Suppressor macrophage treated with lipopolysaccharide for 1 hour (primary cell): ENCODE results near the gene EML1.
"Not testable (repeated sequence)": the region's sequence is repeated elsewhere in the genome, so short reads cannot be mapped to it uniquely, and the experiment has no call there.

Source experiments
- DNase-seq, 3 donors: peaks; one replicate each; pipeline ENCODE4 v3.0.0-alpha.2; 2020 to 2022

Gene EML1

DNA sequence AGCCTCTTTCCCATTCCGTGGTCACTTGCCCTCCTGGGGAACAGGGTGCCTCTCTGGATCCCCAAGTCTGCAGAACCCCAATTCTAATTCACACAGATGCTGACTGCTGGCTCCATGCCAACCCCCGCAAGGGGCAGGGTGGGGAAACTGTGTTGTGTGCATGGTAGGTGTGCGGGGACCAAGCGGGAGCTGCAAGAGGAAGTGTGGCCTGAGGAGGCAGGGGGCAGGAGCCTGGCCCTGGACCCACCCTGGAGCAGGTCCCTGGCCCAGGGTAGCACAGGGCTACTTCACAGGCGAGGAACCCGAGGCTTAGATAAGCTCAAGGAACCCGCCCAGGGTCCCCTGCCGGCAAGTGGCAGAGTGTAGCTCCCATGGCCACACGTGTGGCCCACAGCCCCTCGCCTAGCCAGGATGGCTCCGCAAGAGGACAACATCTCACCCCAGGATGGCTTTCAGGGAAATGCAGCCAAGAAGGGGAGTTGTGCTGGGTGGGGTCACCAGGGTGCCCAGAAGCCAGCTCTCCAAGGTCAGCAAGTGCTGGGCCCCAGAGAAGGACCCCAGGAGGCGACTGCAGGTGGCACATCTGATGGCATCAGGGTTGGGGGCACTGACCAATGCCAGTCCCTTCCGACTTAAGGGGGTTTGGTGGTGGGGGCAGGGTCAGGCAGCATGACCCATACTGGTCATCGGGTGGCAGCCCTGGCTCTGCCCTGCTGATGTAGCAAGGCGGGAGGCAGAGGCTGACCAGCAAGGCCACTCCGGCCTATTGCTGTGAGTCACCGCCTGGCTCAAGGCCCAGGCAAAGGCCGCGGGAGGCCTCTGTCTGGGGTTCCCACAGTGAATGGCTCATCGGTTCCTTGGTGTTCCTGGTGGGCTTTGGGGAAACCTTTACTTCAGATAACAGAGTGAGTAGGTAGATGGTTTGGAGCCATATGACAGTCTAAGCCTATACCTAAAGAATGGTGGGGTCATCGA lies 37.3 kb upstream of the EML1 start:
- DNase-seq, result peak; percentile 7 to 47 (median 39)

DNA sequence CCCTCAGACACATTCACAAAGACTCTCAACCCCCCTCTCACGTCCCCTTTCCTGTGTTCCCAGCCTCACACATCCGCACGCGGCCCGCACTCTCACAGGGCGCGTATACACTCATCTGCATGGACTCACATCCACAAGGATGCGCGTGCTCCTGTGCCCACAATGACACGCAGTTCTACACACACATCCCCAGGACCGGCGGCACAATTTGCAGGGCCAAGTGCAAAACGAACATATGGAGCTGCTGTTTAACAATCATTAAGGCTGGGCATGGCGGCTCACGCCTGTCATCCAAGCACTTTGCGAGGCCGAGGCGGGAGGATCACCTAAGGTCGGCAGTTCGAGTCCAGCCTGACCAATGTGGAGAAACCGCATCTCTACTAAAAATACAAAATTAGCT lies 36.4 kb upstream of the EML1 start:
- DNase-seq, result no peak

DNA sequence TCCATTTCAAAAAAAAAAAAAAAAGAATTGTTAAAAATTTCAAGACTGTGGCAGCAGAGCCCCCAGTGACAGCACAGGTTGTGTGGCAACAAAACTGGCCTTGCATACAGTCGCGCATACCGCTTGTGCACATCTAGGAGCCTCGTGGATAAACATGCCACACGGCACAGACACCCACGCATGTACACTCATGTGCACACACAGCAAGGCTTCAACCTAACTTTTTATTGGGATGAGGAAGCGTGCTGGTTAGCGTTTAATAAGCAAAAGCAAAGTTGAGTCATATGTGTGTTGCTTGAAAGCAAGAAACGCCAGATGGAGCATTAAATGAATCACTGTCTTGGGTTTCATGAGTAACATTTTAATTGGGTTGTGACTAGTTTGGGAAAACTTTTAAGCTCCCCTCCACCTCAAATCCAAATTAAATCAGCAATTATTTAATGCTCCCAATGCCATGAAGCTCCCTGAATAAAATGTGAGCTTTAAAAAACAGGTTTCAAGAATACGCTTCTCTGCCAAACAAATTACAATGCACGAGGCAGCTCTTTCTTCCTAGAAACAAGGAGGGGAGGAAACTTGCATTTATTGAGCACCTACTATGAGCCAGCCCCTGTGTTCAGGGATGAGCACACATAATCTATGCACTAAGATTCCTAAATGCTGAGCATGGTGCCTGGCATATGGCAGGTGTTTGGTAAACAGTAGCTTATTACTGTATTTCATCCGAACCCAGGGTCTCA lies 35.7 kb upstream of the EML1 start:
- peak; percentile 14 to 56 (median 17) for DNase-seq

DNA sequence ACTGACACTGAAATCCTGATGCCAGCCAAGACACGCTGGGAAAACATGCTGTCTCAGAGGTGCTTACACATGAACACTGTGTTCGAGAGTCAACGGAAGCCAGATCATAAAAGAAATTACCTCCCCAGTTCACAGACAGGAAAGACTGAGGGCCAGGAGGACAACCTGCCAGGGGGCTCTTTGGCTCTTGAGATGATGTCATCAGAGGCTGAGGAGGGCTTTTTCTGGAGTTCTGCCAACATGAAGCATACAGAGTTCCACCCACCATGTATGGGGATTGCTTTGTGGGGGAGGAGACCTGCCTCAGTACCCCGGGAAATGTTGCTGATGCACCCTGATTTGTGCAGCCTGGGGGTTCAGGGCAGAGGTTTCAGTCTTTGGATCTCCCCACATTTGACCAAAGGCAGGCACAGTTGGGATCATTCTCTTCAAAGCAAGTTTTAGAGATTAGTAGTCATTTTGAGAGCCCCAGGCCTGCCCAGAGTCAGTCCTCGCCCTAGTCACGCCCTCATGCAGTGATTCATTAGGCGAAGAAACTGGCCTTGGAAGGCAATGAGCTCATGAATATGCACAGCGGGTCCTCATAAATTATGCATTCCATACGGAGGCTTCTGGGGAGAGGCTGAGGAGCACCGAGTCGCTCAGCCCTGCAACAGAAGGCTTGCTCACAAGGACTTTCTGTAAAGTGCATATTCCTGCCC lies 34.9 kb upstream of the EML1 start:
- no peak for DNase-seq

DNA sequence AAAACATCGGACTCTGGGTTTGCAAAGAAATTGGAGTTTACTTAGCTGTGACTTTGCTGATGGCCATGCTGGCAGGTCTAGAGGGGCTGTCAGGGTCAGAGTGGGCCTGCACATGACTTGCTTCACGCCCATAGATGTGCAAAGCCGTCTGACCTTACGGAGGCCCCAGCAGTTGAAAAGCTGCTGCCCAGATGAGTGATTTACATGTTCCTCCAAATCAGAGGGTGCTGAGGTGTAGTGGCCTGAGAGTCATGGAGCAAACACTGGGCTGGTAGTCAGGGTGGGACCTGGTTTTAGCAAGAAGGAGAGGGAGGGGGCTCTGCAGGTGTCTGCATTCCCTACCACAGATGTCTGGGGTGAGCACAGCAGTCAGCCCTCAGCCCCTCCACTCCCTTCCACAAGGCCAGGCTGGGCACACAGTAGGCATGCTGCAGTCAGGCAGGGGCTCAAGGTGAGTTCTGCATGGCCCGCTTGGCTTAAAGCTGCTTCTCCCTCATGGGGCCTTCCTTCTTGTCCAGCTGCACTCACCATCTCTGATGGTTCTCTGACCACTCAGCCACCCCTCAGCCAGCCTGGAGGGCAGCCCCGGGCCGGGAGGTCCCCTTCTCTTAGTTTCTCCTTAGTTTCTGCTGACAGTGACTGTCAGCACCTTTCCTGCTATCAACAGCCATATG lies 34.2 kb upstream of the EML1 start:
- no peak for DNase-seq

DNA sequence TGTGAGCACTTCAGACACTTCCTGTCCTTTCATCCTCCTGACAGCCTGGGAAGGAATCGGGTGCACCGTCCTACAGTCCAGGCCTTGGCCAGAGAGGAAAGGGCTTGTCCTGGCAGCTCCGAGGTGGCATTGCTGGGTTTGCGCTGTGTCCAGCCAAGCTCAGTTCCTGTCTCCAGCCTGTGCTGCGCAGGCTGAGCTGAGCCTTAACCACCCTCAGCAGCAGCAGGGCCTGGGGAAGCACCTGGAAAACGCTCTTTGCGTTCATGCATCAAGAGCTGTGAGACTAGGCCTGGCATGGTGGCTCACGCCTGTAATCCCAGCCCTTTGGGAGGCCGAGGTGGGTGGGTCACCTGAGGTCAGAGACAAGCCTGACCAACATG lies 33.7 kb upstream of the EML1 start:
- no peak for DNase-seq

DNA sequence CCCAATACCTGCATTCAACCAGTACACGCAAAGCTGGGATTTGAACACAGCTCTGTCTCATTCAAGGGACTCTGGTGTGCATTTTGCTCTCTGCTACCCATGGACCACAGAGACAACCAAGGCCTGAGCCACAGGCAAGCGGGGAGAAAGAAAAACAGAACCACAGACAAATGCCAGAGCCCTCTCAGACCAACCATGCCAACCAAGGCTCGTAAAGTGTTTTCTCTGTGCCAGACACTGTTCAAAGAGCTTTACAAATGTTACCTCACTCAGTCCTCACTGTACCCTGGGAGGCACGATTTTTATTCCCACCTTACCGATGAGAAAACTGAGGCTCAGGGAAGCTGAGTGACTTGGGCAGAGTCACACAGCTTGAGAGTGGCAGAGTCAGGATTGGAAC lies 32.4 kb upstream of the EML1 start:
- DNase-seq, result no peak

DNA sequence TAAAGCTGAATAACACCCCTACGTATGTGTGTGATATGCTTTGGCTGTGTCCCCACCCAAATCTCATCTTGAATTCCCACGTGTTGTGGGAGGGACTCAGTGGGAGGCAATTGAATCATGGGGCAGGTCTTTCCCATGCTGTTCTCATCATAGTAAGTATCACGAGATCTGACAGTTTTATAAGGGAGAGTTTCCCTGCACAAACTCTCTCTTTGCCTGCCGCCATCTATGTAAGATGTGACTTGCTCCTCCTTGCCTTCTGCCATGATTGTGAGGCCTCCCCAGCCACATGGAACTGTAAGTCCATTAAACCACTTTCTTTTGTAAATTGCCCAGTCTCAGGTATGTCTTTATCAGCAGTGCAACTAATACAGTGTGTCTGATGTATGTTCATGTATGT lies 30.3 kb upstream of the EML1 start:
- DNase-seq, result not testable (repeated sequence)

DNA sequence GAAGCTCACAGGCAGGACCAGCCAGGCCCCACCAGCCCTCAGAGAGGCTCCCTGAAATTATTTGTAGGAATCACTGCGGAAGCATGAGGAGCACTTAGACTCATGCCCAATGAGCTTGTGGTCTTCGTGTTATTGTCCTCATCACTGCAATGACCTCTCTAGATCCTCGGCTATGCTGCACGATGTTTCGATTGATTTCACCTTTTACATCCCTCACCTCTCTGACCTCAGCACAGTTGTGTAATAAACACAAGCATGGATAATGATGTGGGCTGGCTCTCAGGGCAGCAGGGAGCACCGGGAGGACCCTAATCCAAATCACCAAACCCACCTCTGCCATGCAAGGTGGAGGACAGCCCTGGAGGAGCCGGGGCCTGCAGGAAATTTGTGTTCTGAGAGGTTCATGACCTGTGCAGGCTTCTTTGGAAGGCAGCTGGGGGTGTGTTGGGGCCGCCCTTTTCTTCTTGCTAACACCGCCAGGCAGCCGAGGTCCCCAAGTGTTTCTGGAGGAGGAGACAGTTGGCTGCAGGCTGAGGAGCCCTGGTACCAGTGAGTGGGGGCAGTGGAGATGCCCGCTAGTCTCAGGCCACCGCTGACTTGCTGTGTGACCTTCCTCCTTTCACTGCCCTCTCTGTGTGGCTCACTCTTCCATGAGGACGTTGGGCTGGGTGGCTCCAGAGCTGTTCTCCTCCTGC lies 29.5 kb upstream of the EML1 start:
- no peak for DNase-seq

DNA sequence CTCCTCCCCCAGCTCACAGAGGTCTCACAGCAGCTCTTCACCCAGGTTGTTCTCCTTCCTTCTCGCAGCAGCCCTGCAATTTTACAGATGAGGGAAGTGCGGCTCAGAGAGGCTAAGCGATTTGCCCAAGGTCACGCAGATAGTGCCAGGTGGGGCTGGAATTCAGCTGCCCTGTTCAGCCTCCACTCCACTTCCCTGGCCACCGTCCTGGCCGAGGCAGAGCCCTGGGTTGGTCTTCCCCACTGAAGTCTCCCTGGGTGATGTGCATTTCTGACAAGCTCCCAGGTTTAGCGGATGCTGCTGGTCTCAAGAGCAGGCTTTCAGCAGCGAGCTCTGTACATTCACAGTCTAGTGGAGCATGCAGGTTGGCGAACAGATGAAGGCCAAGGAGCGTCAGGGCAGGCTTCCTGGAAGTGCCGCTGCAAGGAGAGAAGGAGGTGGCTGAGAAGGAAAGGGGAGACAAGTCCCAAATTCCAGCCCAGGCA lies 28.9 kb upstream of the EML1 start:
- no peak for DNase-seq

DNA sequence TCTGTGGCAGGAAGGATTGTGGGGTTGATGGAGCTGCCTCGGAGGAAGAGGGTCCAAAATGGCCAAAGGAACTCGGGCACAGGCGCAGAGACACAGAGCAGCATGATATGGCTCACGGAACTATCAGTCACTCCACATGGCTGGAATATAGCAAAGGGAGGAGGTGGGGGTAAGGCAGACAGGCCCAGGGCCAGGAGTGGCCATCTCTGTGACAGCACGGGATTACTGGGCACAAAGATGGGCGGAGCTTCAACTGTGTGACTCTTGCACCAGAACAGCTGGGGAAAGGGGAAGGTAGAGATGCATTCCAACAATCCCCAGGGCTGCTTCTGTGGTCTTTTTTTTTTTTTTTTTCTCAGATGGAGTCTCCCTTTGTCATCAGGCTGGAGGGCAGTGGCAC lies 24.8 kb upstream of the EML1 start:
- DNase-seq, result no peak

DNA sequence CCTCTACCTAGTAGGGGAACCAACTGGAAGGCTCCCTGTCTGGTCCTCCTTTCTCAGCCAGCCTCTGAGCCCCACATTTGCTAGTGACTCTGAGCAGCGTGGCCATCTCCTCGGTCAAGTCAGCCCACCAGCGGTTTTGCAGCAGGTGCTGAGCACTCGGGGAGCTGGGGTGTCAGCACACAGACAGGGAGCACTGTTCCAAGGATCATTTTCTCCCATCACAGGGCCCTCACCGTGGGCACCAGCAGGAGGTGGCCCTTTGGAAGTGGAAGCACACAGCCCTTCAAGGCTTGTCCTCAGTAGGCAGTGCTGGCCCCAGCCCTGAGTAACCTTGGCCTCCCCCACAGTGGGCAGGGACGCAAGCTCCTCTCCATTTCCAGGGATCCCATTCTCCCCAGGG lies 24.1 kb upstream of the EML1 start:
- no peak for DNase-seq

DNA sequence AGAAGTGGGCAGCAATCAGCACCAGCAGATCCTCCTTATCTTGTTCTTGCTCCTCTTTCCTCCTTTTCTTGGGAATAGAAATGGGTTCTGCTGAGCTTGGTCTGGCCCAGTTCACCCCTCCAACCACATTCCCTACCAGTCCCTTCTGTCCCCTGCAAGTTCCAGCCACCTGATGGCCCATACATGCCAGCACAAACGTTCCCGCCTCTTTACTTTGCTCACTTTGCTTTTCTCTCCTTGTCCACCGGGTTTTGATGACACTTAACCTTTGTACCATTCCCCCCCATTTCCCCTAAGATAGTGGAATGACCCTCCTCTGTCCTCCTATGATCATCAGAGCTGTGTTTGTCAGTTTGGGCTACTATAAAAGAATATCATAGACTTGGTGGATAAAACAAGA lies 23.4 kb upstream of the EML1 start:
- no peak for DNase-seq

DNA sequence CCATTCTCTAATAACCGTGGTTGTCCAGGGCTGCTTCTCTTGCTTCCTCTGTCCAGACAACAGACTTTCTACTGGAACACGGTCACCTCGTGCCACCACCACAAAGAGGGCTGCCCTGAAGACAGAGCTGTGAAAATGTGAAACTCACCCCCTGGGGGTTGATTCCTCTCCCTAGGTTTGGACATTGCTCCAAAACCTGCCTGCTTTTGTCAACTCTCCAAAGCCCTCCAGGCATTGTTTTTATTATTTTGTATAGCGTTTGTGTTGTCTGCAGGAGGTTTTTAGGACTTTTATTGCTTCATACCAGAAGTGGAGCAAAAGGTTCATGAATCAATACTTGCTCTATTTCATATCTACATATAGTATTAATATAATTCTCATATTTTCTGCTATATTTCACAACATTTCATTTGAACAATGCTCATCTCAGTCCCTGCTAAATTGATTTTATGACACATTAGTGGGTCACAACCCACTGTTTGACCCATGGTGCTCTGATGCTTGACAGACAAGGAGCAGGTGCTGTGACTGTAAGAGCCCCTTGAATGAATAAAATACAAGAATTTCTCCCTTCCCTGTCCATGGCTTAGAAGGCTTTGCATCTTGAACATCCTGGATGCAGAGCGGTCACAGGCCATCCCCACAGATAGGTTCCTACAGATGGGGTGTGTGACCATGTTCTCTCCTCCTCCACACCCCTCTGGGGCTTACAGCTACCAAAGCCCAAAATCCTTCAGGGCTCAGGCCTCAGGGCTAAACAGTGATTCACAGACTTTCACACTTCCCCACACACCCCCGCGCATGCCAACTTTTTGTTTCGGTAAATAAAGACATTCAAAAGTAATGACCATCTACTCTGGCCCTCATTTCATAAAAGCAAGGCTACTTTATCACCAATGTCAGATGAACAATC lies 20.6 kb upstream of the EML1 start:
- no peak for DNase-seq

DNA sequence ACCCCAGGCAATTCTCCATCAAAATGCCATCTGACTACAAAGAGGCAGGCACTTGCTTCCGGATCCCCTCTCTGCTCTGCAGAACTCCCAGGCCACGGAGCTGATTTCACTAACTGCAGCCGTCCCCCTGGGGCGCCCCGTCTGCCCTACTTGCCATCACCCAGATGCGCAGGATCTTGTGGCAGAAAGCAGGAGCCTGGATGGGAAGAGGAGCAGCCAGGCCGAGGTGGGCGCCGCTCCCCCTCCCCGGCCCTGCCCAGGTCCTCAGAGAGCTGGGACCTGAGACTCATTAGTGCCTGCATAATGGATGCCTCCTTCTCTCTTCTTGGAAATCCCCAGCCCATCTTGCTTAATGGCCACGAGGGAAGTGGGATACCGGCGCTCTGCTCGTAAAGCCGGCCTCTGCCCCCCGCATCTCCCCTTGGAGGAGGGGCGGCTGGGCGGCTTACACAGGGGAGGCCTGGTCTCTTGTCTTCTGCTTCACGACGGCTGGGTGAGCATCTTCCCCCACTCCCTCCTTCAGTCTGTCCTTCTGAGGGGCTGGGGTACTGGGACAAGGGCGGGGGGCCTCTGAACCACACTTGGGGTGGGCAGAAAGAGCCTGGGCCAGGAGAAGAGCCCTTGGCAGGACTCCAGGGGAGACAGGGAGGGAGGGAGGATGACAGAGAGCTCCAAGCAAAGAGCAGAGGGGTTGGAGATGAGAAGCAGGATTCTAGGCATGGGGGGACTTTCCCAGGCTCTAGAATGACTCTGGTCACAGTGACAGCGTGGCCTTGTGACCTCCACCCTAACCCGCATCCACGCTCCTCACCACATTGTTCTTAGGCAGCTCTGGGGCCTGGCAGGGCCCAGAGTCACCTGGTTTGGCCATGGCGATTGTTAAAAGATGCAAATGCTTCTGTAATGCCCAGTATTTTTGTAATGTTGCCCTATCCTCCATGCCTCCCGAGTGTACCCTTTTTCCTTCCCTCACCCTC lies 19.4 kb upstream of the EML1 start:
- peak in 1 of 3 donors; percentile 31 for DNase-seq

DNA sequence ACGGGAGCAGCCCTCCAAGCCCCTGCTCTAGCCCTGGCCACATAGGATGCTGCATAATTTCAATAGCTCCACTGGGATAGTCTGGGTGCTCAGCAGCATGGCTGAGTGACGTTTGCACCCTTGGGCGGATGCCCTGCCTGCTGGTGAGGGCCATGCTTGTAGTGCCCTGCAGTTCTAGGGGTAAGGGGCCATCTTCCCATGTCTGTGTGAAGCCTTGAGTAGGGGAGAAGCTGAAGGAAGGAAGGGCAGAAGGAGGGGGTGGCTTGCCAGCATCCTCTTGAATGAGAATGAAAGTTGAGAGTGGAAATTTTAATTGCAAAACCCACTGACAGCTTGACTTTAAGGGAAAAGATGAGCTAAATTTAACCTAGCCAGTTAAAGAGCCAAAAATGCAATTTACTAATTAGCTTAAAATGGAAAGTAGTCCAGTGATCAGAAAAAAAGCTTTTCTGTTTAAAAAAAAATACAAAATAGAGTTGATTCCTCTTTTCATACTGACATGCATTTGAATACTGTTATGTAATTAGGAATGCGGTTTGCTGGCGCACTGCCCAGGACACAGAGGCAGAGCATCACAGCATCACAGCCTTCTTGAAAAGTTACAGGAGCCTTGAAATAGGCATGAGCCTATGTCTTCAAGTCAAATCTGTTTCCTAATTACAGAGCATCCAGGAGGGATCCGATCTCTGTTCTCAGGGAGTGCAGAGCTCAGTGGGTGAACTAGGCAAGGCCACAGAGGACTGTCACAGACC lies 18.5 kb upstream of the EML1 start:
- no peak for DNase-seq

DNA sequence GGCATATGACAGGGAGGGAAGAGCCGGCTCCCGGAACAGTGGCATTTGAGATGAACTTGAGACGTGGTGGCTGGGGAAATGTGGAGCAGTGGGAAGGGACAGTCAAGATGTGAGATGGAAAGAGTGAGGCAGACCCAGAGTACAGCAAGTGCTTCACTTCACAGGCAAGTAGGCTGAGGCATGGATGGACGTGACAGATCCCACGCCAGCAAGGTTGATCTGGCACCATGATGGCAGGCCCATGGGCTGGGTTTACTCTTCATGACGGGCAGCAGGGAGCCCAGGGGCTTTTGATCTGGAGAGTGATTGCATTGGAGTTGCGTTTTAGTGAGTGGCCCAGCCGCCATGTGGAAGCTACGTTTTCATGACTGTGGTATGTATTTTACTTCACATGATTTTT lies 17.9 kb upstream of the EML1 start:
- DNase-seq, result no peak

DNA sequence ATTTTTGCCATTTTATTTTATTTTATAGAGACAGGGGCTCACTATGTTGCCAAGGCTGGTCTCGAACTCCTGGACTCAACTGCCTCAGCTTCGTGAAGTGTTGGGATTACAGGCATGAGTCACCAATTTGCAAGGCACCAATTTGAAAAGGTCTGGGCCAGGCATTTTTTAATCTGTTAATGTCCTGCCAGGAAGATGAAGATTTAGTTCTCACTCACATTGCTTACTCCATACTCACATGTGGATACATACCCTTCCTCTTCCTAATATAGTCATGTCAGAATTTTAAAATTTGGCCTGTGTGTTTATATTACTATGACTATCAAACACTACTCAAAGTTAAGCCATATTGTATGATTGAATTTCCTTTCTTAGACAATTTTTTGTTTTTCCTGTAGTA lies 15.3 kb upstream of the EML1 start:
- DNase-seq, result no peak

DNA sequence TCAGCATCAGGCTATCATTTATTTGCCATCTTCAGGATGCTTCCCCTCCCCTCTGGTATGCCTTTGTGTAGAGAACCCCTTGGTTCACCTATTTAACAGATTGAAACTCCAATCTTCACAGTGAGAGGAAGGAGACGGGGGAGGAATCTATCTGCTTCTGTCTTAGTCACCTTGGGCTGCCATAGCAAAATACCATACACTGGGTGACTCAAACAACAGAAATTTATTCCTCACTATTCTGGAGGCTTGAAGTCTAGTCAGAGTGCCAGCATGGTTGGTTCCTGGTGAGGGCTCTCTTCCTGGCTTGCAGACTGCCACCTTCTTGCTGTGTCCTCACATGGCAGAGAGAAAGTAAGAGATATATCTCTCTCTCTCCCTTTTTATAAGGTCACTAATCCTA lies 13.5 kb upstream of the EML1 start:
- DNase-seq, result no peak
